ENCODE measurements around the gene VWA7. TPM values are rescaled to one million over a fixed set of nuclear protein-coding genes. Genes with fewer than 3 reads are reported as not detected.

VWA7 gene
- total RNA-seq, 1 experiment from 2014 or later, result 2.5 TPM

GRCh38 chr6:31764198-31764597, 12.9 kb downstream of the VWA7 start:
- Histone ChIP-seq H2BK12ac (ENCODE audit: insufficient read length, low read depth, low read length) (no peak overlapping the region), H3K9ac (ENCODE audit: extremely low read depth, insufficient read length, low read length) (no peak overlapping the region), H2BK5ac (ENCODE audit: insufficient read length, low read length) (no peak overlapping the region), H2AFZ (ENCODE audit: low read length) (no peak overlapping the region), H3K27ac (ENCODE audit: insufficient read length, low read depth, low read length) (no peak overlapping the region), H4K8ac (replicated peaks; ENCODE audit: insufficient read length, low read depth, low read length) (no peak overlapping the region), H3K23ac (ENCODE audit: insufficient read length, low read depth, low read length) (no peak overlapping the region), H3K79me2 (ENCODE audit: insufficient read depth, low read length) (no peaks in the 10 kb centered on the region), H4K5ac (ENCODE audit: insufficient read length, low read depth, low read length) (no peak overlapping the region), H3K4ac (ENCODE audit: low read depth, low read length) (no peak overlapping the region), H3K18ac (ENCODE audit: insufficient read length, low read depth, low read length) (no peak overlapping the region), H2BK20ac (ENCODE audit: low read depth, low read length, poor library complexity, severe bottlenecking) (no peak overlapping the region), H4K91ac (ENCODE audit: insufficient read length, low read depth, low read length) (no peak overlapping the region), H3K4me2 (ENCODE audit: insufficient read depth, insufficient read length, low read length) (no peak overlapping the region), H3K4me1 (ENCODE audit: insufficient read depth, low read length) (no peaks in the 10 kb centered on the region), H3K9me3 (ENCODE audit: control insufficient read depth, low read depth, low read length) (no peaks in the 10 kb centered on the region), H2BK120ac (ENCODE audit: low read depth, low read length, poor library complexity, severe bottlenecking) (no peak overlapping the region), H2AK5ac (ENCODE audit: insufficient read length, low read length) (no peak overlapping the region), H3K23me2 (ENCODE audit: insufficient read length, low read depth, low read length, poor library complexity, severe bottlenecking) (no peaks in the 10 kb centered on the region), H3K14ac (ENCODE audit: insufficient read depth, low read length) (no peak overlapping the region), H2BK15ac (ENCODE audit: low read depth, low read length) (no peak overlapping the region), H4K20me1 (ENCODE audit: control insufficient read depth, insufficient read depth, insufficient read length) (no peaks in the 10 kb centered on the region), H3K79me1 (ENCODE audit: insufficient read depth, low read depth, low read length, poor library complexity, severe bottlenecking) (no peaks in the 10 kb centered on the region), H3T11ph (ENCODE audit: low read length) (no peak overlapping the region), H3K56ac (ENCODE audit: insufficient read length, low read depth, low read length) (no peak overlapping the region), H3K27me3 (ENCODE audit: insufficient read depth, low read length) (no peaks in the 10 kb centered on the region)
- H3K4me3 Mint-ChIP-seq, result no peak overlapping the region
- no peaks in the 10 kb centered on the region; a peak in 1 of 5 replicates for H3K9me3 Mint-ChIP-seq
- no peak for DNase-seq
- peaks cover 13 to 37% (median 29%) of the 10 kb centered on the region in 3 experiments for H3K36me3 Mint-ChIP-seq (ENCODE audit: insufficient read depth in 1 of 3, low read depth in 3 of 3)
- no peak for TF ChIP-seq CTCF (conservative IDR thresholded peaks at IDR 0.05)
- H3K27me3 Mint-ChIP-seq (ENCODE audit: low read depth), result no peaks in the 10 kb centered on the region; the same call in 1 of the 2 replicates
- H3K27ac Mint-ChIP-seq, result peak overlapping the region in 2 of 3 experiments; percentile 37 to 76; a peak in 2 of 7 replicates
- peaks cover 23 to 27% of the 10 kb centered on the region in 2 experiments for H3K4me1 Mint-ChIP-seq
- whole genome bisulfite sequencing (ENCODE audit: extremely low coverage, insufficient read length, low lambda C conversion rate), result no CpG with 5 or more reads among the region's 4 CpGs

Data from H9 (cell line).